CD4-positive, alpha-beta T cell treated with Interleukin-4 for 4 hours (primary cell): ENCODE measurements around the gene TRIM67.

Source experiments
- DNase-seq: peaks from one replicate; pipeline ENCODE4 v3.0.0-alpha.2; 2020

TRIM67 gene

DNA sequence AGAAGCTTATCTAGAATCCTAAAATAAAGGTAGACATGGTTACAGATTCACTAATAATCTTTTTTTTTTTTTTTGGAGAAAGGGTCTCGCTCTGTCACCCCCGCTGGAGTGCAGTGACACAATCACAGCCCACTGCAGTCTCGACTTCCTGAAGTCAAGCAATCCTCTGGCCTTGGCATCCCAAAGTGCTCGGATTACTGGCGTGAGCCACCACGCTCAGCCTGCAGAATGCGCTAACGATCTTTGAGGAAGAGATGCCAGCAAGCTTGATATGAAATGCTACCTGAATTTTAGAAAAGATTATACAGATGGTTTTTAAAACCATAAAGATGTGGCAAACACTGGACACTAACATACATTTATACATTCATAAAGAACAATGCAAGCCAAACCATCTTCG lies 75.1 kb downstream of the TRIM67 start:
- DNase-seq: no peak

DNA sequence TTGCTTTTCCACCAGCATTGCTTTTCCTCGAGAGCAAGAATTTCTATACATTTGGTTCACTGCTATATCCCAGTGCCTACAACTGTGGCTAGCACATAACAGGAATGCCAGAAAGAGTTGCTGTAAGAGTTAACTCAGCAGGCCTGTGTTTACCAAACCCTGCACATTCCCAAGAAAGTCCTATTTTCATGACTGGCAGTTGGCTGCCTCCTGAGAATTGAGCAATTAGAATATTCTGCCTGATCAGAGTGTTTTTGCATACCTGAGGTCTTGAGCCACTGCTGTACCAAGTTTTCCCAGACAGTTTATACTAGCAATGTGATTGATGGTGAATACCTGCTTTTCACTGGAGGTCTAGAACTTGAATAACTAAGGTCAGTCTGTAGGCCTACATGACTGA lies 76.4 kb downstream of the TRIM67 start:
- DNase-seq: no peak

DNA sequence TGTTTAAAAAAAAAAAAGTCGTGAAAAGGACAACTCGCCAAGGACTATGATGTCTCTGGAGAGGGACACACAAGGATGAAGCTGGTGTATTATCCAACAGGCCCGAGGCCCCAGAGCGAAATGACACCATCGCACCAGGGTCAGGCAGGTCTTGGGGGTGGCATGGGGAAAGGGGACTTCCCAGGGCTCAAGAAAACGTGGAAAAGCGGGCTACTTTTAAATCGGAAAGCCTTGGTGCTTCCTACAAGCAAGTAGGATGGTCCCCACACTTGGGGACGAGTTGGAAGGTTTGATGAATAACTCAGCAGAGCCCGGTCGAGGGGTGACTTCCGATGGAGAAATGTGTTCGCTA lies 78.6 kb downstream of the TRIM67 start:
- DNase-seq: no peak

DNA sequence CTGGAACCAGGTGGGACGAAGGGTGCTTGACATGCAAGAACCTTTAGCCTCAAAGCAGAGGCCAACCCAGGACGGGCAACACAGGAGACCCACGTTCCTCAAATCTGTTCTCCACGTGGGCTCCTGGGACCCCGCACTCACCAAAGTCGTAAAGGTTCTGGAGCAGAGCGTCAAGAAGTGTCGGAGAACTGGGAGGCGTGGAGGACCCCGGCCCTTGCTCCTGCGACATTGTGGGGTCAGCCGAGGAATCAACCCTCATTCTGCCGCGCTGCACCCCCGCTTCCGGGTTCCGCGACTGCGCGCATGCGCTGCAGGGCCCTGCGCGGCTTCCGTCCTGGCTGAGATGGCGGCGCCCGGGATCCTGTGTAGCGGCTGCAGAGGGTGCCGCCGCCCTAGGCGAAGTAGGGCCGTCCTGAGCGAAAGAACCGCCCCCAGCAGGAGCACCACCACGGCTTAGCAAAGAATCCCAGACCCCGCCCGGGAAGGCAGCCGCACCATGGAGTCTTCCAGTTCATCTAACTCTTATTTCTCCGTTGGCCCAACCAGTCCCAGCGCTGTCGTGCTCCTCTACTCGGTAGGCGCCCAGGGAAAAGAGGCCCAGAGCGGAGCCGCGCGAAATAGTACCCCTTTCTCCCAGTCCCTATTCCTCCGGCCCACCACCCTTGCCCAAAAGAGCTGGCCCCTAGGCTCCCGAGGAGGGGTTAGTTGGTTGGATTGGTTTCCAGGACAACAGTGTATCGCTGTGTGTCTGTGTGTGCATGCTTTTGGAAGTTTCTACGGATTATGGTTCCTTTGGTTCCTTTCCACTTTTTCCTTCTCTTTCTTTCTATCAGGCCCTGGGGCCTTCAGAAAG lies 79.3 kb downstream of the TRIM67 start, which contains the start of gene GNPAT:
Gene GNPAT, plus strand, starts transcription at position 330 of the 853 bp plus-strand sequence. Its CDS starts 167 bp downstream, at position 497.
- peak; percentile 87 for DNase-seq

DNA sequence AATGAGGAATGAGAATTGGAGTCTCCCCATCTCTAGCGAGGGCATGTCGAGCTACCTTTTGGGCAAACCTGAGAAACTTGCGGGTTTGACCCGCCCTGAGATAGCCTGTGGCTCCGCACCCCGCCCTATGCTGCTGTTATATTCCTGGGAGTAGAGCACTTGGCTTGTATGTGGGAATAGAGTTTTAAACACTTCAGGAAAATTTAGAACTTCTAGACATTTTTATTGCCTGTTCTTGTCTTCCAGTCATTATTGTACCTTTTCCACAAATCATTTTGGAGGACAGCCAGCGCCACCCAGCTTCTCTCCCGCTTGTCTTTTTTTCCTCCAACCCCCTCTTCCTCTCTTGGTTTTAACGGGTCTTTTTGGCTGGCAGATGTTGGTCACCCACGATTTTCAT lies 79.9 kb downstream of the TRIM67 start:
- no peak for DNase-seq

DNA sequence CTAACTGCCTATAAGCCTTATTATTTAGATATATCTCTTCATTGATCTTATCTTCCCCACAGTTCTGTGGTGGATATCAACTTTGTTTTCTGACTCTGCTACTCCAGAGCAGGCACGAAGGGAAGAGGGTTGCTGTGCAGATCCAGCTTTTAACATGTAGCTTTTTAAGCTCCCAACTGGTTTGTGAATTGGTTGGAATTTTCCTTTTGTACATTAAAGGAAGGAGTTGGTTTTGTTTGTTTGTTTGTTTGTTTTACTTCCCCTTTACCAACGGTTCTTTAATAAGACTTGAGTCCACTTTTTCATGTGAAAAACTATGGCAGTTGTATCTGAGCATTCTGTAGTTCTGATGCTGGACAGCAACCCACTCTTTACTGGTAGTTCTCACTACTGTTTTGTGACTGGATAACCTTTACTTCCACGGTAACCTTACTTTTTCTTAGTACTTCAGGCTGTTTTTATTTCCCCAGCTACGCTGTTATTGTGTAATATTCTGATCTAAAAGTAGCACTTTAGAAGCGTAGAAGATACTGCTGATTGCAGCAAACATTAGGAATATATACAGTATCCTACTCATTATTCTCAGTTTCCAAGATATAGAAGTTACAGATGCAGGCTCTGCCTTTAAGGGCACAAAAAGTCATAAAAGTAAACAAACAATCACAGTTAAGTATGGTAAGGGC lies 80.8 kb downstream of the TRIM67 start:
- no peak for DNase-seq

DNA sequence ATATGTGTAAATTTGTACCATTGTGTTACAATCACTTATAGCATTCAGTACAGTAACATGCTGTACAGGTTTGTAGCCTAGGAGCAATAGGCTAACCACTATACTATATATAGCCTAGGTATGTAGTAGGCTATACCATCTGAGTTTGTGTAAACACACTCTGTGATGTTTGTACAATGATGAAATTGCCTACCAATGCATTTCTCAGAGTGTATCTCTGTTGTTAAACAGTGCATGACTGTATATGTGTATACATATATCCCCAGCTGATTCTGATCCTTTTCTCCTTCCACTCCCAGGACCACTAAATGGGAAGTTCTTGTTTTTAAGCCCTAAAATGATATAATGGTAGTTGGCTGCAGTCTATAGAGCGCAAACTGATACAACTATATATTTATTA lies 86.9 kb downstream of the TRIM67 start:
- no peak for DNase-seq

DNA sequence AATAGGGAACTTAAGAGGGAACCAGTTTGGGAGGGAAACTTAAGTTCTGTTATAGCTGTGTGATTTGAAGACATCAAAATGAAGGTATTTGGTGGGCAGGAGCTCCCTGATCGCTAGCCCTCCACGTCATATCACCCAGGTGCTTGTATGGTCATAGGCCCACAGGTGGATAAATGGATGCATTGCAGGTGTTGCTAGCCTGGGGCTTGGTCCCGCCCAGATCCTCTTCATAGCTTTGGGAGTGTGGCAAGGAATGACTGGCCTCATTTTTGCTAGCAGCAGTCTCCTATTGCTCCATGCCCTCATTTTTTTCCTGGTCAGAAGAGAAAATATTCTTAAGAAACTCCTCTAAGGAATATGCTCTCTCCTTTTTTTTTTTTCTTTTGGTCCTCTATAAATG lies 90.5 kb downstream of the TRIM67 start:
- DNase-seq: no peak

DNA sequence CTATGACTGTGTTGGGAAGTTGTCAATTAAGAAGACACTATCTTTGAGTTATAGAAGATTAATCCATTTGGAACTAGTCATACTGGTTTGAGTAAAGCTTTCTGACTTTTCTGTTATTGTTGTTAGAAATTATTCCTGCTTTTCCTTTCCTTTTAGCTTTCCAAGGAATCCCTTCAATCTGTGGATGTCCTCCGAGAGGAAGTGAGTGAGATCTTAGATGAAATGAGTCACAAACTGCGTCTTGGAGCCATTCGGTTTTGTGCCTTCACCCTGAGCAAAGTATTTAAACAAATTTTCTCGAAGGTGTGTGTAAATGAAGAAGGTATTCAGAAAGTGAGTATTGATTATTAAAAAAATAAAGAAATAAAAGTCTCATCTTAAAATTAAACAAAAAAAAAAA lies 98.5 kb downstream of the TRIM67 start:
- no peak for DNase-seq

DNA sequence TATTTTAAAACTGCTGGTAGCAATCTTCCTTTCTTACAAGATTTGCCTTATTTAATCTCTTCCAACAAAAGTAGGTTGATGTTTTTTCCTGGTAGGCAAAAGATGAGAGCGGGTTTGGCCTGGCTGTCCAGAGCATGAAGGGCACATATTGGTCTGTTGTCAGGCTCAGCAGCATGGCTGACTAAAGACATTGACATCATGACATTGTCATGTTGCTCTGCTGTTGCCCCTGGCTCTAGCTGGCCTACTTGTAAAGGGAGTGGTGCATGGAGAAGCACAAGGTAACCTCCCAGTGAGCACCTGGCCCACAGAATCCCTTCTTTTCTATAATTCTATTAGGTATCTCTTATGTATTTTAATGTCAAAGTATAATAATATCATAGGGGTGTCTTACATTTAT lies 102.8 kb downstream of the TRIM67 start:
- DNase-seq: no peak

DNA sequence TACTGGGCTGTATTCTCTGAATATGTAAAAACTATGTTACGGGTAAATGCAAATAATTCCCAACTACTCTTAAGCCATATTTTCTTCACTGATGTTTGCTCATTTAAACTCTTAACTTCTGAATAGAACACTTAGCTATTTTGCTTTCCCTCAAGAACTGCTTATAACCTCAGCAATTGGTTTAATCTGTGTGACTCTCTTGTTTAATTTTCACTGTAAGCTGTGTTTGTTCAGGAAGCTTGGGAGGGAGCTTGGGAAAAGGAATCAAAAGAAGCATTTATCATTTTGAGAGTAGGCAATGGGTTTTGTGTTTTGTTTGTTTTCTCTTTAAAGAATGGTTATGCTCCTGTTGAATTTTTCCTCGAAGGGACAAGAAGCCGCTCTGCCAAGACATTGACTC lies 103.5 kb downstream of the TRIM67 start:
- no peak for DNase-seq

DNA sequence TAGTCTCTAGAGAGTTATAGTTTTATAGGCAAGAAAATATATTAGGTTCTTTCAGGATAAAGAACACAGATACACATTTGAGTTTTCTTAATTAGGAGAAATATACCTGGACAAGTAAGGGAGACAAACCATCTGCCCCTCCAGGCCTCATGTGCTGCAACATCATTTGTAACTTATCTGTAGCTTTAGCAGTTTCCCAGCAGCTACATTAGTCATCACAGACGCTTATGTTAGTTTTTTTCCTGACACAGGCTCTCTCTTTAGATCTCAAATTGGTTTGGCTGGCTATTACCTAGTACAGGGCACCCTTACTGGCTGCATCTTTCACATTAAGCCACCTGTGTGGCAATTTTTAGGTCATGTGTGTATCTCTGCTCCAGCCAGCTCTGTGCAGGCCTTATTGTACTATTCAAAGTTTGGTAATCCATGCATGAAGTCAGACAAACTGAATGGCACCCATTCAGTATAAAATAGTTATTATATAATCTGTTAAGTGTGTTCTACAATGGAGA lies 105.0 kb downstream of the TRIM67 start:
- DNase-seq: no peak
